Mammary epithelial cell (primary cell): Measurements from ENCODE around the gene CHTF8.

Experiments
- EZH2 ChIP-seq: IDR thresholded peaks from 2 replicates; pipeline ENCODE4 v1.6.1; 2012; ENCODE audit warnings: low read length, inconsistent platforms, borderline replicate concordance
- TF ChIP-seq, protein P1 (sequence below), 2 donors: IDR thresholded peaks in 1 of 2; conservative IDR thresholded peaks in 1 of 2; 2 replicates each; pipeline ENCODE4 v1.5.1; 2011 to 2012; ENCODE audit warnings: inconsistent platforms in 2 of 2, low read length in 2 of 2, mild to moderate bottlenecking in 2 of 2, control low read depth in 1 of 2, low read depth in 1 of 2; ENCODE audit not compliant: insufficient read depth in 1 of 2; ENCODE audit errors: extremely low read depth in 1 of 2

DNA sequence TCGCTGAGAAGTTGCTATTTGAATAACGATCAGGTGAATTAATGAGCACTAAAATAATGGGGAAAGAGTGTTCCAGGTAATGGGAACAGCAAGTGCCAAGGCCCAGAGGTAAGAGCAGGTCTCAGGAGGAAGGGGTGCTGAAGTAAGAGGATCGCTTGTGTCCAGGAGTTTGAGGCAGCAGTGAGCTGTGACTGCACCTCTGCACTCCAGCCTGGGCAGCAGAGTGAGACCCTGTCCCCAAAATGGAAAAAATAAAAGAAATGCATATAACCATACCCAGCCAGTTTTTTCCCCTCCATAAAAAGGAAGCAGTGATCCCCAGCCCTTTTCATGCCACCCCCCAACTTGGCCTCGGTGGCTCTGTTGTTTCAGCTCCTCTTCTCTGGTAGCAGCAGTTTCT, 43.7 kb downstream of the CHTF8 start:
- TF ChIP-seq, protein P1, sequence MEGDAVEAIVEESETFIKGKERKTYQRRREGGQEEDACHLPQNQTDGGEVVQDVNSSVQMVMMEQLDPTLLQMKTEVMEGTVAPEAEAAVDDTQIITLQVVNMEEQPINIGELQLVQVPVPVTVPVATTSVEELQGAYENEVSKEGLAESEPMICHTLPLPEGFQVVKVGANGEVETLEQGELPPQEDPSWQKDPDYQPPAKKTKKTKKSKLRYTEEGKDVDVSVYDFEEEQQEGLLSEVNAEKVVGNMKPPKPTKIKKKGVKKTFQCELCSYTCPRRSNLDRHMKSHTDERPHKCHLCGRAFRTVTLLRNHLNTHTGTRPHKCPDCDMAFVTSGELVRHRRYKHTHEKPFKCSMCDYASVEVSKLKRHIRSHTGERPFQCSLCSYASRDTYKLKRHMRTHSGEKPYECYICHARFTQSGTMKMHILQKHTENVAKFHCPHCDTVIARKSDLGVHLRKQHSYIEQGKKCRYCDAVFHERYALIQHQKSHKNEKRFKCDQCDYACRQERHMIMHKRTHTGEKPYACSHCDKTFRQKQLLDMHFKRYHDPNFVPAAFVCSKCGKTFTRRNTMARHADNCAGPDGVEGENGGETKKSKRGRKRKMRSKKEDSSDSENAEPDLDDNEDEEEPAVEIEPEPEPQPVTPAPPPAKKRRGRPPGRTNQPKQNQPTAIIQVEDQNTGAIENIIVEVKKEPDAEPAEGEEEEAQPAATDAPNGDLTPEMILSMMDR (conservative IDR thresholded peaks at IDR 0.05 in 1 of 2, IDR thresholded peaks at IDR 0.05 in 1 of 2; ENCODE audit: extremely low read depth in 1 of 2, insufficient read depth in 1 of 2, low read depth in 1 of 2, low read length in 2 of 2), result no peak
- TF ChIP-seq EZH2, result no peak
